ENCODE results near the gene MRPS7. TPM values are rescaled to one million over a fixed set of nuclear protein-coding genes. Genes with fewer than 3 reads are reported as not detected.

Gene MRPS7
- total and polyA plus RNA-seq, 10 of the 15 experiments (the other 5 are each of a cell fraction or from before 2014, with no cell fraction given): 88.4 to 217 (median 109) TPM

DNA sequence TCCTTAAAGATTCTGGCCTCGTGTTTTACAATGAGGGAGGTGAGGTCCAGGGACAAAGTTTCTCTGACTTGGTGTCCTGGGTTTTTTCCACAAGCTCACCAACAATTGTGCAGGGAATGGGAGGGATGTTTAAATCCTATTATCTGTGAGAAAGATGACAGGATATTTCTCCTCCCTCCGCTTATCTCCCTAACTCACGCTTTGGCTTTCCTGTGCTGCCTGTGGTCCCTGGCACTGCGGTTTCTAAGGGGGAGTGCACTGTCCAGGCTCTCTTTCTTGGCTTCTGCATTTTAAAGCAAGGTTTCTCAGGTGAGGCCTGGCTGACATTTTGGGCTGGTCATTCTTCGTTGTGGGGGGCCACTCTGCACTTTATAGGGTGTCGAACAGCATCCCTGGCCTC lies 16.7 kb upstream of the MRPS7 start:
- 56% methylated on average over 6 of the region's 6 CpGs for WGBS (ENCODE audit: insufficient coverage, insufficient replicate concordance, low lambda C conversion rate, missing lambda C conversion rate)
- RAD21 ChIA-PET (ENCODE audit: unreplicated experiment): no interaction called here
- POLR2A ChIA-PET: interaction anchor here (0.5 to 3.6 kb wide), 4 partner anchors 16 to 1571 kb away, joined by 3 to 21 read pairs (median 4); partner anchors contain the start of genes GGA3 and MRPS7
- ATAC-seq: no peak
- SMC1A ChIA-PET (ENCODE audit: uncharacterized antibody, unreplicated experiment): interaction anchor here (0.9 to 1.2 kb wide), 4 partner anchors 13 to 167 kb away, joined by 3 read pairs; partner anchors contain the start of gene GRB2
- BruUV-seq (replicated peaks): no TSS peak
- Histone ChIP-seq H3K79me2 (ENCODE audit: control insufficient read depth, insufficient read depth, low read length) (peaks cover 15% of the 10 kb centered on the region), H3K9me3 (replicated peaks; ENCODE audit: control insufficient read depth, insufficient read depth, low read length) (no peaks in the 10 kb centered on the region), H3K36me3 (ENCODE audit: control insufficient read depth in 2 of 2, insufficient read depth in 2 of 2, low read length in 1 of 2) (peaks cover 41 to 47% of the 10 kb centered on the region in 2 experiments), H3K9ac (ENCODE audit: control insufficient read depth, insufficient read depth, low read length) (peak overlapping the region; percentile 8; the same call in 1 of the 2 replicates), H3K4me2 (ENCODE audit: control insufficient read depth, insufficient read depth) (peak overlapping the region; percentile 1; the same call in 1 of the 2 replicates), H3K27ac (ENCODE audit: control insufficient read depth, insufficient read depth) (peak overlapping the region; percentile 48), H4K20me1 (ENCODE audit: control insufficient read depth, insufficient read depth) (no peaks in the 10 kb centered on the region), H3K27me3 (replicated peaks in 1 of 2; ENCODE audit: control insufficient read depth in 2 of 2, insufficient read depth in 2 of 2, low read length in 1 of 2) (no peaks in the 10 kb centered on the region), H2AFZ (ENCODE audit: control insufficient read depth, low read depth, low read length) (no peak overlapping the region), H3K4me1 (ENCODE audit: control insufficient read depth, insufficient read depth, low read length) (peaks cover 47% of the 10 kb centered on the region), H3K4me3 (no peak overlapping the region)
- in situ Hi-C loops (cut with MboI): no loop called here
- DNase-seq (ENCODE audit: low read depth, low spot score): no peak
- FAIRE-seq: no peak
- intact Hi-C loops (cut with micrococcal nuclease; ENCODE audit: unreplicated experiment): no loop called here
- no peak for TF ChIP-seq BCL11A (IDR thresholded peaks at IDR 0.05; ENCODE audit: low read depth, low read length)
- no peak for TF ChIP-seq SUZ12 (IDR thresholded peaks at IDR 0.05; ENCODE audit: unreplicated experiment)
- TF ChIP-seq JUNB (IDR thresholded peaks at IDR 0.05): no peak
- TF ChIP-seq ZNF274 (IDR thresholded peaks at IDR 0.05; ENCODE audit: insufficient read depth, insufficient read length): no peak
- TF ChIP-seq CHD1 (IDR thresholded peaks at IDR 0.05; ENCODE audit: low read depth, low read length): no peak
- TF ChIP-seq IKZF2 (IDR thresholded peaks at IDR 0.05): no peak
- no peak for TF ChIP-seq ZZZ3 (IDR thresholded peaks at IDR 0.05; ENCODE audit: control insufficient read depth, insufficient read length, low read depth)
- TF ChIP-seq RBBP5 (conservative IDR thresholded peaks at IDR 0.05): no peak
- no peak for TF ChIP-seq BMI1 (IDR thresholded peaks at IDR 0.05; ENCODE audit: borderline replicate concordance)
- no peak for TF ChIP-seq MEF2A (IDR thresholded peaks at IDR 0.05; ENCODE audit: insufficient read depth, low read depth, low read length)
- TF ChIP-seq MXI1 (IDR thresholded peaks at IDR 0.05; ENCODE audit: low read depth, low read length): no peak
- TF ChIP-seq, protein P1, sequence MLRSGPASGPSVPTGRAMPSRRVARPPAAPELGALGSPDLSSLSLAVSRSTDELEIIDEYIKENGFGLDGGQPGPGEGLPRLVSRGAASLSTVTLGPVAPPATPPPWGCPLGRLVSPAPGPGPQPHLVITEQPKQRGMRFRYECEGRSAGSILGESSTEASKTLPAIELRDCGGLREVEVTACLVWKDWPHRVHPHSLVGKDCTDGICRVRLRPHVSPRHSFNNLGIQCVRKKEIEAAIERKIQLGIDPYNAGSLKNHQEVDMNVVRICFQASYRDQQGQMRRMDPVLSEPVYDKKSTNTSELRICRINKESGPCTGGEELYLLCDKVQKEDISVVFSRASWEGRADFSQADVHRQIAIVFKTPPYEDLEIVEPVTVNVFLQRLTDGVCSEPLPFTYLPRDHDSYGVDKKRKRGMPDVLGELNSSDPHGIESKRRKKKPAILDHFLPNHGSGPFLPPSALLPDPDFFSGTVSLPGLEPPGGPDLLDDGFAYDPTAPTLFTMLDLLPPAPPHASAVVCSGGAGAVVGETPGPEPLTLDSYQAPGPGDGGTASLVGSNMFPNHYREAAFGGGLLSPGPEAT (IDR thresholded peaks at IDR 0.05; ENCODE audit: low read depth): no peak
- TF ChIP-seq, protein P2, sequence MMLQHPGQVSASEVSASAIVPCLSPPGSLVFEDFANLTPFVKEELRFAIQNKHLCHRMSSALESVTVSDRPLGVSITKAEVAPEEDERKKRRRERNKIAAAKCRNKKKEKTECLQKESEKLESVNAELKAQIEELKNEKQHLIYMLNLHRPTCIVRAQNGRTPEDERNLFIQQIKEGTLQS (IDR thresholded peaks at IDR 0.05; ENCODE audit: borderline replicate concordance, extremely low read depth, low read depth, low read length): no peak
- TF ChIP-seq TCF12 (IDR thresholded peaks at IDR 0.05; ENCODE audit: low read depth, low read length): no peak
- no peak for TF ChIP-seq ASH2L (IDR thresholded peaks at IDR 0.05; ENCODE audit: borderline replicate concordance, low read depth)
- no peak for TF ChIP-seq BRCA1 (IDR thresholded peaks at IDR 0.05; ENCODE audit: low read depth, low read length)
- no peak for TF ChIP-seq NFYB (IDR thresholded peaks at IDR 0.05; ENCODE audit: insufficient read depth, low read depth, low read length)
- TF ChIP-seq RUNX3 (IDR thresholded peaks at IDR 0.05; ENCODE audit: low read length): no peak
- CTCF ChIA-PET: interaction anchor here (0.6 to 1.4 kb wide), 6 partner anchors 26 to 675 kb away, joined by 3 to 5 read pairs (median 3); partner anchors contain the start of genes MIF4GD and SLC25A19
